Testis (tissue), 3 donors: ENCODE data around the gene IRAG1. TPM values are rescaled to one million over a fixed set of nuclear protein-coding genes. Genes with fewer than 3 reads are reported as not detected.
A peak's percentile ranks its signal among the peaks of the same experiment; 100 is the strongest.

ENCODE experiments used
- DNase-seq: peaks from one replicate; pipeline ENCODE4 v3.0.0-alpha.2; 2019
- H3K27ac ChIP-seq, 2 donors: fragments of 200-600 bp; sonication (generic); one replicate each; pipeline ENCODE4 v1.5.1; 2019
- H3K27me3 ChIP-seq: fragments of 200-600 bp; sonication (generic); one replicate; pipeline ENCODE4 v1.5.1; 2019
- H3K36me3 ChIP-seq: fragments of 200-600 bp; sonication (generic); one replicate; pipeline ENCODE4 v1.5.1; 2017; ENCODE audit warnings: low read depth; ENCODE audit errors: missing control alignments
- H3K4me1 ChIP-seq: fragments of 200-600 bp; sonication (generic); one replicate; pipeline ENCODE4 v1.5.1; 2019
- H3K4me3 ChIP-seq, 2 donors: fragments of 200-600 bp; sonication (generic); one replicate each; pipeline ENCODE4 v1.5.1; 2017 to 2019
- H3K9me3 ChIP-seq: fragments of 200-600 bp; sonication (generic); one replicate; pipeline ENCODE4 v1.5.1; 2017
- CTCF ChIP-seq, 3 experiments: fragments of 450-650 bp in 2 of 3; fragments of 200-600 bp in 1 of 3; sonication (generic) in 1 of 3; IDR thresholded peaks; one replicate each; pipeline ENCODE4 v1.5.1; 2016 to 2019; ENCODE audit warnings: antibody characterized with exemption in 3 of 3, mild to moderate bottlenecking in 2 of 3, moderate library complexity in 1 of 3
- POLR2A ChIP-seq: fragments of 450-650 bp; IDR thresholded peaks from one replicate; pipeline ENCODE4 v1.6.1; 2017; ENCODE audit warnings: antibody characterized with exemption, mild to moderate bottlenecking, moderate library complexity
- WGBS, 2 donors: methylation state at CpG; one replicate each; pipeline ENCODE4 v1.1.5; 2018; 5-methylcytosine and 5-hydroxymethylcytosine counted together
- intact Hi-C: fragments of 100-400 bp; cut with DNase I; formaldehyde crosslinking; loops from one replicate; pipeline ENCODE4 v1.15.1; 2023; ENCODE audit warnings: low total_unique reads
- polyA plus RNA-seq: library from polyadenylated mRNA; stranded (reverse); fragments of 350-450 nt; fragmentation: Illumina TruSeq; extraction: RNeasy Lipid Tissue Mini Kit (QIAGEN cat#74804); gene quantifications from one replicate; pipeline ENCODE4 v1.2.3, GENCODE V29; 2014; ENCODE audit warnings: low read depth, low replicate concordance; ENCODE audit not compliant: insufficient read depth
- total RNA-seq, 2 donors: library from RNA; depleted of rRNA; stranded (reverse); fragments of >200 nt; gene quantifications; one replicate each; pipeline ENCODE4 v1.2.3, GENCODE V29; 2016

IRAG1 gene
- total and polyA plus RNA-seq, 3 donors from 2014 or later = 17.7 to 28.6 (median 23.1) TPM

GRCh38 chr11:10731064-10731680, 37.6 kb upstream of the IRAG1 start:
- DNase-seq = no peak
- intact Hi-C loops = loop anchor here (10.0 kb wide), 1 partner anchor 326 kb away; no protein-coding TSS in a partner anchor
- TF ChIP-seq POLR2A = no peak
- TF ChIP-seq CTCF (IDR thresholded peaks at IDR 0.05) = no peak
- H3K27ac ChIP-seq = no peak overlapping the region
- no peaks in the 10 kb centered on the region for H3K36me3 ChIP-seq
- H3K27me3 ChIP-seq = no peaks in the 10 kb centered on the region
- H3K4me1 ChIP-seq = peaks cover 12% of the 10 kb centered on the region
- H3K4me3 ChIP-seq = no peak overlapping the region
- 87 to 90% methylated on average over 3 of the region's 3 CpGs for WGBS, 2 donors
- no peaks in the 10 kb centered on the region for H3K9me3 ChIP-seq

- intact Hi-C loops = loop anchor here (10.0 kb wide), 1 partner anchor 325 kb away; no protein-coding TSS in a partner anchor
- TF ChIP-seq POLR2A (no peak), CTCF (IDR thresholded peaks at IDR 0.05) (no peak)
- WGBS, 2 donors = 89 to 97% methylated on average over 3 of the region's 3 CpGs
Observed at GRCh38 chr11:10730151-10730550, 36.6 kb upstream of the IRAG1 start.

GRCh38 chr11:10728789-10729472, 35.4 kb upstream of the IRAG1 start:
- DNase-seq = peak; percentile 39
- 37 to 46% methylated on average over 18 to 19 of the region's 20 CpGs for WGBS, 2 donors
- Histone ChIP-seq H3K9me3 (no peaks in the 10 kb centered on the region), H3K4me3 (peak overlapping the region in 1 of 2 donors; percentile 18), H3K36me3 (no peaks in the 10 kb centered on the region), H3K27me3 (no peaks in the 10 kb centered on the region), H3K4me1 (no peaks in the 10 kb centered on the region), H3K27ac (no peak overlapping the region)
- intact Hi-C loops = no loop called here
- no peak for TF ChIP-seq CTCF (IDR thresholded peaks at IDR 0.05)
- no peak for TF ChIP-seq POLR2A

More at GRCh38 chr11:10730151-10730550, 36.6 kb upstream of the IRAG1 start:
- no peaks in the 10 kb centered on the region for H3K27me3 ChIP-seq
- no peaks in the 10 kb centered on the region for H3K9me3 ChIP-seq
- DNase-seq = no peak
- no peak overlapping the region for H3K4me3 ChIP-seq
- no peak overlapping the region for H3K27ac ChIP-seq
- H3K36me3 ChIP-seq = no peaks in the 10 kb centered on the region
- peaks cover 1% of the 10 kb centered on the region for H3K4me1 ChIP-seq

- TF ChIP-seq CTCF (IDR thresholded peaks at IDR 0.05) (no peak), POLR2A (no peak)
- 90 to 96% methylated on average over 3 of the region's 3 CpGs for WGBS, 2 donors
- Histone ChIP-seq H3K27ac (no peak overlapping the region), H3K4me1 (no peaks in the 10 kb centered on the region), H3K9me3 (no peaks in the 10 kb centered on the region), H3K4me3 (no peak overlapping the region), H3K27me3 (no peaks in the 10 kb centered on the region), H3K36me3 (no peaks in the 10 kb centered on the region)
- DNase-seq = no peak
- intact Hi-C loops = no loop called here
Observed at GRCh38 chr11:10728154-10728553, 34.6 kb upstream of the IRAG1 start.
